GM12878 (cell line): Measurements from ENCODE around the gene MELTF. TPM values are rescaled to one million over a fixed set of nuclear protein-coding genes. Genes with fewer than 3 reads are reported as not detected.

ENCODE experiments used
- ATAC-seq: fragments of 200-7000 bp; cut with Tn5 transposase; 3 replicates; pipeline ENCODE4 v1.9.1; 2020; ENCODE audit warnings: mild to moderate bottlenecking, moderate library complexity
- BruUV-seq: library from RNA; stranded (reverse); fragments of 400-500 nt; replicated peaks from 2 replicates; lab custom pipeline; 2021; lab: Mats Ljungman, UMichigan
- CTCF ChIA-PET: fragments of 300-600 bp; sonication (Branson Sonifier 250); formaldehyde crosslinking; extraction: SDS; loops from one replicate; lab custom pipeline; 2021; ENCODE audit warnings: inconsistent platforms; lab: Yijun Ruan, JAX
- POLR2A ChIA-PET: fragments of 350-600 bp; formaldehyde crosslinking; extraction: SDS; loops from one replicate; lab custom pipeline; 2021; ENCODE audit warnings: inconsistent platforms; lab: Charles Lee
- RAD21 ChIA-PET: fragments of 300-600 bp; sonication (Branson Sonifier 250); formaldehyde crosslinking; loops from one replicate; lab custom pipeline; 2023; ENCODE audit warnings: antibody characterized with exemption; ENCODE audit not compliant: unreplicated experiment; lab: Charles Lee
- SMC1A ChIA-PET: fragments of 300-600 bp; sonication (Branson Sonifier 250); formaldehyde crosslinking; loops from one replicate; lab custom pipeline; 2023; ENCODE audit not compliant: unreplicated experiment, uncharacterized antibody; lab: Charles Lee
- DNase-seq: peaks from one replicate; pipeline ENCODE4 v3.0.0-alpha.2; 2011; ENCODE audit warnings: low read depth, low spot score
- FAIRE-seq: peaks from 3 replicates; lab custom pipeline; 2011; peaks lifted over from hg19 to GRCh38; lab: Jason Lieb, UNC
- H2AFZ ChIP-seq: 2 replicates; pipeline ENCODE4 v1.6.0; 2011; ENCODE audit warnings: low read depth, low read length, control low read depth; ENCODE audit not compliant: control insufficient read depth
- H3K27ac ChIP-seq: 2 replicates; pipeline ENCODE4 v1.5.1; 2011; ENCODE audit warnings: control low read depth; ENCODE audit not compliant: control insufficient read depth, insufficient read depth
- H3K27me3 ChIP-seq, 2 experiments: replicated peaks in 1 of 2; 2 replicates each; pipeline versions ENCODE4 v1.6.0 to v1.6.1; 2011; ENCODE audit warnings: low read length in 1 of 2; ENCODE audit not compliant: control insufficient read depth in 2 of 2, insufficient read depth in 2 of 2
- H3K36me3 ChIP-seq, 2 experiments: 2 replicates each; pipeline ENCODE4 v1.5.1; 2011; ENCODE audit warnings: low read length in 1 of 2; ENCODE audit not compliant: control insufficient read depth in 2 of 2, insufficient read depth in 2 of 2
- H3K4me1 ChIP-seq: 2 replicates; pipeline ENCODE4 v1.6.1; 2011; ENCODE audit warnings: mild to moderate bottlenecking, low read length, moderate library complexity, mixed read lengths; ENCODE audit not compliant: control insufficient read depth, insufficient read depth
- H3K4me2 ChIP-seq: 2 replicates; pipeline ENCODE4 v1.6.0; 2011; ENCODE audit warnings: control low read depth; ENCODE audit not compliant: control insufficient read depth, insufficient read depth
- H3K4me3 ChIP-seq: fragments of 200-600 bp; sonication (generic); 2 replicates; pipeline ENCODE4 v1.5.1; 2016
- H3K79me2 ChIP-seq: 2 replicates; pipeline ENCODE4 v1.6.0; 2011; ENCODE audit warnings: low read length; ENCODE audit not compliant: control insufficient read depth, insufficient read depth
- H3K9ac ChIP-seq: 2 replicates; pipeline ENCODE4 v1.8.0; 2011; ENCODE audit warnings: low read length, control low read depth, mixed read lengths; ENCODE audit not compliant: control insufficient read depth, insufficient read depth
- H3K9me3 ChIP-seq: replicated peaks from 3 replicates; pipeline ENCODE4 v1.5.1; 2011; ENCODE audit warnings: mild to moderate bottlenecking, low read length; ENCODE audit not compliant: control insufficient read depth, insufficient read depth
- H4K20me1 ChIP-seq: 2 replicates; pipeline ENCODE4 v1.6.0; 2011; ENCODE audit not compliant: control insufficient read depth, insufficient read depth
- ESRRA ChIP-seq: IDR thresholded peaks from 2 replicates; pipeline ENCODE4 v1.6.1; 2012; ENCODE audit warnings: mild to moderate bottlenecking, low read length, improper control_type of control experiment
- MEF2B ChIP-seq: fragments of 450-650 bp; IDR thresholded peaks from 2 replicates; pipeline ENCODE4 v1.6.1; 2018; ENCODE audit warnings: mild to moderate bottlenecking, moderate library complexity; ENCODE audit not compliant: partially characterized antibody, poor library complexity, severe bottlenecking
- RCOR1 ChIP-seq: conservative IDR thresholded peaks from 2 replicates; pipeline ENCODE4 v1.6.1; 2012; ENCODE audit warnings: low read depth, low read length, improper control_type of control experiment
- TCF7 ChIP-seq: IDR thresholded peaks from 2 replicates; pipeline ENCODE4 v1.6.1; 2014; ENCODE audit warnings: antibody characterized with exemption, borderline replicate concordance
- ZBTB40 ChIP-seq: fragments of 450-650 bp; IDR thresholded peaks from 2 replicates; pipeline ENCODE4 v1.6.1; 2016; ENCODE audit warnings: mild to moderate bottlenecking, moderate library complexity, borderline replicate concordance
- WGBS: methylation state at CpG from one replicate; pipeline ENCODE4 v1.1.6; 2016; ENCODE audit warnings: low lambda C conversion rate; ENCODE audit not compliant: insufficient replicate concordance, insufficient coverage; ENCODE audit errors: missing lambda C conversion rate; 5-methylcytosine and 5-hydroxymethylcytosine counted together
- in situ Hi-C: fragments of 300-500 bp; cut with MboI; formaldehyde crosslinking; loops from 9 replicates; pipeline ENCODE4 v1.14.3; 2018; ENCODE audit warnings: mixed read lengths
- intact Hi-C: fragments of 100-400 bp; cut with micrococcal nuclease; formaldehyde crosslinking; loops from one replicate; pipeline ENCODE4 v1.14.2; 2022; ENCODE audit not compliant: unreplicated experiment
- polyA plus RNA-seq, 11 experiments: library from polyadenylated mRNA; depleted of rRNA in 4 of 11; unstranded in 6 of 11; stranded (reverse) in 5 of 11; fragments of >200 nt; fragmentation: Nextera tagmentation in 4 of 11; fragmentation: Illumina TruSeq in 1 of 11; extraction: Ambion mirVana in 4 of 11; extraction: Trizol in 1 of 11; gene quantifications; 1 replicate in 1 of 11; 2 replicates in 10 of 11; pipeline versions ENCODE4 v1.2.1 to v1.2.3, GENCODE V29; 2011 to 2016; ENCODE audit warnings: inconsistent platforms in 2 of 11, missing spikeins in 2 of 11, low read depth in 1 of 11
- total RNA-seq, 4 experiments: library from RNA; depleted of rRNA in 3 of 4; stranded (reverse); fragments of >200 nt in 3 of 4; fragmentation: Illumina TruSeq in 1 of 4; extraction: Trizol in 1 of 4; gene quantifications; 2 replicates each; pipeline versions ENCODE4 v1.2.1 to v1.2.3, GENCODE V29; 2013 to 2021

The MELTF gene
- total and polyA plus RNA-seq, 10 of the 15 experiments (the other 5 are each of a cell fraction or from before 2014, with no cell fraction given), result 0.55 to 49.1 (median 11.1) TPM

- CTCF ChIA-PET, result interaction anchor here (0.8 kb wide), 1 partner anchor 214 kb away, joined by 3 read pairs; no protein-coding TSS in a partner anchor
- H3K9ac ChIP-seq, result no peak overlapping the region
Measured at GRCh38 chr3:196974661-196975060, 55.0 kb downstream of the MELTF start.

More at GRCh38 chr3:196974661-196975060, 55.0 kb downstream of the MELTF start:
- Histone ChIP-seq H3K4me2 (no peak overlapping the region), H3K36me3 (no peaks in the 10 kb centered on the region), H3K4me3 (no peak overlapping the region), H4K20me1 (no peaks in the 10 kb centered on the region), H3K79me2 (no peaks in the 10 kb centered on the region), H3K9me3 (no peaks in the 10 kb centered on the region), H3K27ac (no peak overlapping the region), H3K4me1 (peaks cover 6% of the 10 kb centered on the region; the same call in 1 of the 2 replicates), H3K27me3 (no peaks in the 10 kb centered on the region; a peak in 1 of 4 replicates), H2AFZ (no peak overlapping the region)
- ChIA-PET POLR2A (interaction anchor here (0.5 kb wide), 1 partner anchor 114 kb away, joined by 5 read pairs; no protein-coding TSS in a partner anchor), RAD21 (interaction anchor here (0.8 kb wide), 1 partner anchor 213 kb away, joined by 3 read pairs; no protein-coding TSS in a partner anchor), SMC1A (no interaction called here)
- TF ChIP-seq ZBTB40 (no peak), TCF7 (no peak), RCOR1 (no peak), ESRRA (no peak), MEF2B (no peak)
- DNase-seq (no peak), FAIRE-seq (no peak), ATAC-seq (no peak)
- in situ Hi-C loops, result loop anchor here (25.0 kb wide), 1 partner anchor 538 kb away; no protein-coding TSS in a partner anchor
- no TSS peak for BruUV-seq
- intact Hi-C loops, result loop anchor here (5.0 kb wide), 1 partner anchor 528 kb away; no protein-coding TSS in a partner anchor
- 68% methylated on average over 5 of the region's 5 CpGs for WGBS
